K562 (cell line): ENCODE data around the gene GRB2. TPM values are rescaled to one million over a fixed set of nuclear protein-coding genes. Genes with fewer than 3 reads are reported as not detected.

Experiments used
- BCL6 ChIP-seq: fragments of 250-450 bp; sonication (Bioruptor Pico); IDR thresholded peaks from 2 replicates; pipeline ENCODE4 v1.4.0; 2020
- CHD4 ChIP-seq: fragments of 200-600 bp; sonication (generic); IDR thresholded peaks from 3 replicates; pipeline ENCODE4 v1.6.1; 2012; ENCODE audit warnings: low read depth, mild to moderate bottlenecking, mixed read lengths, low read length, inconsistent platforms; ENCODE audit not compliant: insufficient read depth, insufficient replicate concordance, poor library complexity, severe bottlenecking
- DMBX1 ChIP-seq: fragments of 250-450 bp; sonication (Bioruptor Pico); IDR thresholded peaks from 2 replicates; pipeline ENCODE4 v1.8.0; 2022; ENCODE audit warnings: inconsistent platforms, mild to moderate bottlenecking, moderate library complexity, borderline replicate concordance
- ETV1 ChIP-seq: fragments of 450-650 bp; conservative IDR thresholded peaks from 2 replicates; pipeline ENCODE4 v1.6.1; 2016; ENCODE audit warnings: missing genetic modification characterization, control low read depth, low read depth, missing compliant biosample characterization
- GABPA ChIP-seq: fragments of 200-800 bp; sonication (Bioruptor generic); conservative IDR thresholded peaks from 2 replicates; pipeline ENCODE4 v1.6.1; 2016; ENCODE audit warnings: low read depth, missing genetic modification characterization, missing compliant biosample characterization
- HMG20A ChIP-seq: fragments of 450-650 bp; formaldehyde crosslinking; conservative IDR thresholded peaks from 2 replicates; pipeline ENCODE4 v1.4.0; 2020; ENCODE audit warnings: mild to moderate bottlenecking, mixed read lengths
- HNRNPLL ChIP-seq: fragments of 200-400 bp; formaldehyde crosslinking; IDR thresholded peaks from 2 replicates; pipeline ENCODE4 v1.6.1; 2017; ENCODE audit warnings: low read length, low read depth, mild to moderate bottlenecking; ENCODE audit not compliant: poor library complexity, severe bottlenecking
- KLF16 ChIP-seq: IDR thresholded peaks from 2 replicates; pipeline ENCODE4 v1.6.1; 2016; ENCODE audit warnings: antibody characterized with exemption
- MYNN ChIP-seq, 2 experiments: sonication (generic); formaldehyde crosslinking in 1 of 2; IDR thresholded peaks; 2 replicates each; pipeline versions ENCODE4 v1.5.0 to v1.6.1; 2016 to 2020; ENCODE audit warnings: antibody characterized with exemption in 1 of 2, missing genetic modification reagents in 1 of 2
- NEUROD1 ChIP-seq: fragments of 150-350 bp; IDR thresholded peaks from 2 replicates; pipeline ENCODE4 v1.6.1; 2014; ENCODE audit warnings: borderline replicate concordance, low read length, low read depth; ENCODE audit not compliant: partially characterized antibody
- NR3C1 ChIP-seq: sonication (generic); formaldehyde crosslinking; IDR thresholded peaks from 2 replicates; pipeline ENCODE4 v1.8.1; 2022; ENCODE audit warnings: missing genetic modification reagents
- SMAD2 ChIP-seq: fragments of 150-350 bp; IDR thresholded peaks from 2 replicates; pipeline ENCODE4 v1.6.1; 2014; ENCODE audit warnings: low read depth, mild to moderate bottlenecking, low read length
- TAF1 ChIP-seq: IDR thresholded peaks from 2 replicates; pipeline ENCODE4 v1.6.1; 2011; ENCODE audit warnings: mild to moderate bottlenecking, low read length, moderate library complexity; ENCODE audit not compliant: insufficient read depth, control insufficient read depth, severe bottlenecking; ENCODE audit errors: extremely low read depth
- TEAD4 ChIP-seq, 2 experiments: sonication (generic) in 1 of 2; formaldehyde crosslinking in 1 of 2; IDR thresholded peaks; 2 replicates each; pipeline versions ENCODE4 v1.6.1 to v1.8.0; 2012 to 2022; ENCODE audit warnings: borderline replicate concordance in 1 of 2, inconsistent platforms in 1 of 2, low read length in 1 of 2, mild to moderate bottlenecking in 1 of 2, missing genetic modification reagents in 1 of 2
- U2AF2 ChIP-seq: fragments of 200-400 bp; formaldehyde crosslinking; optimal IDR thresholded peaks from 2 replicates; pipeline ENCODE3; 2017; ENCODE audit warnings: low read depth, mild to moderate bottlenecking, low read length
- polyA plus RNA-seq, 8 experiments: library from polyadenylated mRNA; depleted of rRNA in 4 of 8; stranded (reverse) in 5 of 8; unstranded in 3 of 8; fragments of >200 nt; fragmentation: Nextera tagmentation in 2 of 8; fragmentation: Illumina TruSeq in 1 of 8; extraction: Ambion mirVana in 2 of 8; extraction: Trizol in 1 of 8; gene quantifications; 2 replicates each; pipeline versions ENCODE4 v1.2.1 to v1.2.3, GENCODE V29; 2011 to 2014; ENCODE audit warnings: inconsistent platforms in 1 of 8, missing spikeins in 1 of 8
- total RNA-seq, 7 experiments: library from RNA; depleted of rRNA in 6 of 7; stranded (reverse); fragments of >200 nt in 6 of 7; fragmentation: Illumina TruSeq in 2 of 7; extraction: Trizol in 2 of 7; gene quantifications; 2 replicates each; pipeline versions ENCODE4 v1.2.1 to v1.2.3, GENCODE V29; 2011 to 2021; ENCODE audit warnings: low replicate concordance in 1 of 7
- TF ChIP-seq, protein P1 (sequence below): fragments of 250-450 bp; sonication (Bioruptor Pico); IDR thresholded peaks from 2 replicates; pipeline ENCODE4 v1.4.0; 2020
- TF ChIP-seq, protein P2 (sequence below): fragments of 250-450 bp; sonication (Bioruptor Pico); IDR thresholded peaks from 2 replicates; pipeline ENCODE4 v1.8.0; 2022; ENCODE audit warnings: moderate library complexity, mild to moderate bottlenecking, inconsistent platforms
- TF ChIP-seq, protein P3 (sequence below): sonication (generic); formaldehyde crosslinking; IDR thresholded peaks from 2 replicates; pipeline ENCODE4 v1.8.1; 2022; ENCODE audit warnings: missing genetic modification reagents

The GRB2 gene
- total and polyA plus RNA-seq, 9 of the 15 experiments (the other 6 are each of a cell fraction or from before 2014, with no cell fraction given) = 57.2 to 136 (median 84.8) TPM

DNA sequence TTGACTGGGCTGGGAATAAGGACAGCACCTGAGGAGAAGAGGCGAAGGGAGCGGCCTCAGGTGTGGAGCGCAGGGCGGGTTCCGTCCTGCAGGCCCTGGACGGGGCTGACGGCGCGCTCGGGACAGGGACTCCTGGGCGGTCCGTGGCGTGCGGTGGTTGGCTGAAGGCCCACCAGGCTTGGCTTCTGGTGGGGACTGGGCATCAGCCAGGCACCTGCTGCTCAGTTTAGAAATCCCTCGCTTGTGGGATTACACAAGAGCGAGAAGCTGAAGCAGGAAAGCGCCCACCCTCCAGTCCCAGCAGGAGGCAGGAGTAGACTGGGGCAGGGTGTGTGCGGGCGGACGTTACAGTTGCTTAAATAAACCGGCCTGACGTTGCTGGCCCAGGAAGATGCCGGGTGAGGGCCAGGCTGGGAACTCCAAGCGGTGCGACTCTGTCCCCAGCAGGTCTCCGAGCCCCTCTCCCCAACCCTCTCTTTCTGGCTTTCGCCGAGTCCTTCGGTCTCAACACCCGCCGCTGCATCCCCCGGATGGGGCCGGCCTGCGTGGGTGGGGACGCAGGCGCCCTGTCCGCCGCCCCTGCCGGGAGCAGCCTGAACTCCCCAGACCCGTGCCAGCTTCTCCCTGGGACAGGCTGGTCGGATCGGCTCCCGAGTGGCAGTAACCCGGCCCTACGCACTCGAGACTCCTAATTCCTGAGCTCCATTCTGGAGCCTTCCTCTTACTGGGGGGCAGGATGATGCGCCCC is 135.1 kb downstream of the GRB2 start (continued):
- TF ChIP-seq CHD4 (no peak), HNRNPLL (no peak), DMBX1 (CRISPR knock-in tag) (no peak), BCL6 (no peak), HMG20A (no peak), SMAD2 (no peak), MYNN (IDR thresholded peaks at IDR 0.05) (no peak), MYNN (CRISPR knock-in tag; IDR thresholded peaks at IDR 0.05) (no peak), GABPA (tag) (no peak), NEUROD1 (no peak), U2AF2 (no peak), KLF16 (peak; percentile 45; the same call in 1 of the 2 replicates), ETV1 (tag) (no peak; the same call in 1 of the 2 replicates), TEAD4 (IDR thresholded peaks at IDR 0.05; ENCODE audit: low read length) (no peak; the same call in 1 of the 2 replicates), TEAD4 (CRISPR knock-in tag; IDR thresholded peaks at IDR 0.05; ENCODE audit: borderline replicate concordance) (no peak), NR3C1 (CRISPR knock-in tag) (no peak), TAF1 (peak; percentile 6)
- TF ChIP-seq, protein P1, sequence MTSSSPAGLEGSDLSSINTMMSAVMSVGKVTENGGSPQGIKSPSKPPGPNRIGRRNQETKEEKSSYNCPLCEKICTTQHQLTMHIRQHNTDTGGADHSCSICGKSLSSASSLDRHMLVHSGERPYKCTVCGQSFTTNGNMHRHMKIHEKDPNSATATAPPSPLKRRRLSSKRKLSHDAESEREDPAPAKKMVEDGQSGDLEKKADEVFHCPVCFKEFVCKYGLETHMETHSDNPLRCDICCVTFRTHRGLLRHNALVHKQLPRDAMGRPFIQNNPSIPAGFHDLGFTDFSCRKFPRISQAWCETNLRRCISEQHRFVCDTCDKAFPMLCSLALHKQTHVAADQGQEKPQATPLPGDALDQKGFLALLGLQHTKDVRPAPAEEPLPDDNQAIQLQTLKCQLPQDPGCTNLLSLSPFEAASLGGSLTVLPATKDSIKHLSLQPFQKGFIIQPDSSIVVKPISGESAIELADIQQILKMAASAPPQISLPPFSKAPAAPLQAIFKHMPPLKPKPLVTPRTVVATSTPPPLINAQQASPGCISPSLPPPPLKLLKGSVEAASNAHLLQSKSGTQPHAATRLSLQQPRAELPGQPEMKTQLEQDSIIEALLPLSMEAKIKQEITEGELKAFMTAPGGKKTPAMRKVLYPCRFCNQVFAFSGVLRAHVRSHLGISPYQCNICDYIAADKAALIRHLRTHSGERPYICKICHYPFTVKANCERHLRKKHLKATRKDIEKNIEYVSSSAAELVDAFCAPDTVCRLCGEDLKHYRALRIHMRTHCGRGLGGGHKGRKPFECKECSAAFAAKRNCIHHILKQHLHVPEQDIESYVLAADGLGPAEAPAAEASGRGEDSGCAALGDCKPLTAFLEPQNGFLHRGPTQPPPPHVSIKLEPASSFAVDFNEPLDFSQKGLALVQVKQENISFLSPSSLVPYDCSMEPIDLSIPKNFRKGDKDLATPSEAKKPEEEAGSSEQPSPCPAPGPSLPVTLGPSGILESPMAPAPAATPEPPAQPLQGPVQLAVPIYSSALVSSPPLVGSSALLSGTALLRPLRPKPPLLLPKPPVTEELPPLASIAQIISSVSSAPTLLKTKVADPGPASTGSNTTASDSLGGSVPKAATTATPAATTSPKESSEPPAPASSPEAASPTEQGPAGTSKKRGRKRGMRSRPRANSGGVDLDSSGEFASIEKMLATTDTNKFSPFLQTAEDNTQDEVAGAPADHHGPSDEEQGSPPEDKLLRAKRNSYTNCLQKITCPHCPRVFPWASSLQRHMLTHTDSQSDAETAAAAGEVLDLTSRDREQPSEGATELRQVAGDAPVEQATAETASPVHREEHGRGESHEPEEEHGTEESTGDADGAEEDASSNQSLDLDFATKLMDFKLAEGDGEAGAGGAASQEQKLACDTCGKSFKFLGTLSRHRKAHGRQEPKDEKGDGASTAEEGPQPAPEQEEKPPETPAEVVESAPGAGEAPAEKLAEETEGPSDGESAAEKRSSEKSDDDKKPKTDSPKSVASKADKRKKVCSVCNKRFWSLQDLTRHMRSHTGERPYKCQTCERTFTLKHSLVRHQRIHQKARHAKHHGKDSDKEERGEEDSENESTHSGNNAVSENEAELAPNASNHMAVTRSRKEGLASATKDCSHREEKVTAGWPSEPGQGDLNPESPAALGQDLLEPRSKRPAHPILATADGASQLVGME (CRISPR knock-in tag) = no peak
- TF ChIP-seq, protein P2, sequence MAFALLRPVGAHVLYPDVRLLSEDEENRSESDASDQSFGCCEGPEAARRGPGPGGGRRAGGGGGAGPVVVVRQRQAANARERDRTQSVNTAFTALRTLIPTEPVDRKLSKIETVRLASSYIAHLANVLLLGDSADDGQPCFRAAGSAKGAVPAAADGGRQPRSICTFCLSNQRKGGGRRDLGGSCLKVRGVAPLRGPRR (CRISPR knock-in tag) = no peak
- TF ChIP-seq, protein P3, sequence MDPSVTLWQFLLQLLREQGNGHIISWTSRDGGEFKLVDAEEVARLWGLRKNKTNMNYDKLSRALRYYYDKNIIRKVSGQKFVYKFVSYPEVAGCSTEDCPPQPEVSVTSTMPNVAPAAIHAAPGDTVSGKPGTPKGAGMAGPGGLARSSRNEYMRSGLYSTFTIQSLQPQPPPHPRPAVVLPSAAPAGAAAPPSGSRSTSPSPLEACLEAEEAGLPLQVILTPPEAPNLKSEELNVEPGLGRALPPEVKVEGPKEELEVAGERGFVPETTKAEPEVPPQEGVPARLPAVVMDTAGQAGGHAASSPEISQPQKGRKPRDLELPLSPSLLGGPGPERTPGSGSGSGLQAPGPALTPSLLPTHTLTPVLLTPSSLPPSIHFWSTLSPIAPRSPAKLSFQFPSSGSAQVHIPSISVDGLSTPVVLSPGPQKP (CRISPR knock-in tag) = no peak
